NCI-H187 treated with DMSO at 0.1 percent for 48 hours (cell line): ENCODE measurements around the gene SNAI3.

Experiments used
- DNase-seq: peaks from one replicate; lab custom pipeline; 2025; lab: John Stamatoyannopoulos, UW

Gene SNAI3

GRCh38 chr16:88721815-88722755 is 35.8 kb upstream of the SNAI3 start:
- DNase-seq = no peak

GRCh38 chr16:88721236-88721635 is 34.9 kb upstream of the SNAI3 start:
- DNase-seq = no peak

GRCh38 chr16:88720396-88720970 is 34.2 kb upstream of the SNAI3 start:
- no peak for DNase-seq

GRCh38 chr16:88719933-88720296 is 33.6 kb upstream of the SNAI3 start:
- DNase-seq = no peak

- DNase-seq = no peak
Observed at GRCh38 chr16:88719267-88719932, 33.1 kb upstream of the SNAI3 start.

GRCh38 chr16:88718178-88718577 is 31.9 kb upstream of the SNAI3 start:
- no peak for DNase-seq

GRCh38 chr16:88716601-88717001 is 30.3 kb upstream of the SNAI3 start:
- DNase-seq = no peak

- DNase-seq = no peak
Observed at GRCh38 chr16:88716201-88716600, 29.9 kb upstream of the SNAI3 start.

- no peak for DNase-seq
Observed at GRCh38 chr16:88715312-88716190, 29.2 kb upstream of the SNAI3 start.

GRCh38 chr16:88714420-88715302 is 28.4 kb upstream of the SNAI3 start:
- no peak for DNase-seq

- no peak for DNase-seq
Observed at GRCh38 chr16:88713568-88714419, 27.5 kb upstream of the SNAI3 start.

GRCh38 chr16:88713054-88713453 is 26.7 kb upstream of the SNAI3 start:
- DNase-seq = no peak

- DNase-seq = no peak
Observed at GRCh38 chr16:88712362-88712979, 26.2 kb upstream of the SNAI3 start.

GRCh38 chr16:88711750-88712340 is 25.5 kb upstream of the SNAI3 start:
- DNase-seq = no peak

GRCh38 chr16:88710556-88710955 is 24.2 kb upstream of the SNAI3 start:
- no peak for DNase-seq

- DNase-seq = no peak
Observed at GRCh38 chr16:88706965-88707826, 20.9 kb upstream of the SNAI3 start.

GRCh38 chr16:88706229-88706964 is 20.1 kb upstream of the SNAI3 start, which contains the start of the genes CTU2 and RNF166:
Gene CTU2 (plus strand): TSS chr16:88706503. CDS start chr16:88706531, 28 bp downstream.
Gene RNF166 (minus strand): TSS chr16:88706408. CDS start chr16:88706325, 83 bp downstream.
- DNase-seq = no peak
